Duodenal mucosa (tissue), 2 donors: ENCODE measurements around the gene TMIGD3.

Experiments used
- H3K27ac ChIP-seq: one replicate; pipeline ENCODE4 v1.7.0; 2013; ENCODE audit warnings: low read depth, low read length
- H3K27me3 ChIP-seq, 2 donors: one replicate each; pipeline ENCODE4 v1.7.0; 2013; ENCODE audit warnings: low read length in 2 of 2, control low read depth in 1 of 2; ENCODE audit not compliant: insufficient read depth in 2 of 2, control insufficient read depth in 1 of 2
- H3K36me3 ChIP-seq, 2 donors: one replicate each; pipeline ENCODE4 v1.7.0; 2013; ENCODE audit warnings: low read length in 2 of 2, control low read depth in 1 of 2; ENCODE audit not compliant: insufficient read depth in 2 of 2, control insufficient read depth in 1 of 2
- H3K4me1 ChIP-seq, 2 donors: one replicate each; pipeline ENCODE4 v1.7.0; 2013; ENCODE audit warnings: low read length in 2 of 2, control low read depth in 1 of 2; ENCODE audit not compliant: insufficient read depth in 2 of 2, control insufficient read depth in 1 of 2
- H3K4me3 ChIP-seq, 2 donors: one replicate each; pipeline ENCODE4 v1.7.0; 2013; ENCODE audit warnings: low read length in 2 of 2, low read depth in 1 of 2
- H3K9ac ChIP-seq, 2 donors: one replicate each; pipeline ENCODE4 v1.7.0; 2013; ENCODE audit warnings: low read length in 2 of 2, low read depth in 1 of 2
- H3K9me3 ChIP-seq, 2 donors: one replicate each; pipeline ENCODE4 v1.7.0; 2013; ENCODE audit warnings: low read length in 2 of 2, control low read depth in 1 of 2; ENCODE audit not compliant: control insufficient read depth in 1 of 2

Gene TMIGD3

GRCh38 chr1:111476761-111477309 is 26.6 kb downstream of the TMIGD3 start:
- Histone ChIP-seq H3K27me3 (no peaks in the 10 kb centered on the region), H3K27ac (no peak overlapping the region), H3K9ac (no peak overlapping the region)

GRCh38 chr1:111476214-111476613 is 27.2 kb downstream of the TMIGD3 start:
- Histone ChIP-seq H3K27ac (no peak overlapping the region), H3K9ac (no peak overlapping the region), H3K4me1 (peaks cover 6 to 8% of the 10 kb centered on the region in 2 donors)

More at GRCh38 chr1:111476761-111477309, 26.6 kb downstream of the TMIGD3 start:
- Histone ChIP-seq H3K36me3 (no peaks in the 10 kb centered on the region), H3K4me3 (no peak overlapping the region), H3K4me1 (peaks cover 6 to 8% of the 10 kb centered on the region in 2 donors), H3K9me3 (no peaks in the 10 kb centered on the region)

GRCh38 chr1:111475701-111476100 is 27.7 kb downstream of the TMIGD3 start:
- no peaks in the 10 kb centered on the region for H3K36me3 ChIP-seq
- no peak overlapping the region for H3K4me3 ChIP-seq
- no peak overlapping the region for H3K27ac ChIP-seq

More at GRCh38 chr1:111476214-111476613, 27.2 kb downstream of the TMIGD3 start:
- Histone ChIP-seq H3K4me3 (no peak overlapping the region), H3K9me3 (no peaks in the 10 kb centered on the region), H3K27me3 (no peaks in the 10 kb centered on the region), H3K36me3 (no peaks in the 10 kb centered on the region)

GRCh38 chr1:111474521-111474920 is 28.9 kb downstream of the TMIGD3 start:
- Histone ChIP-seq H3K9ac (peak overlapping the region; percentile 2 to 31), H3K4me3 (no peak overlapping the region), H3K36me3 (peaks cover 0 to 6% of the 10 kb centered on the region in 2 donors), H3K27ac (no peak overlapping the region), H3K9me3 (no peaks in the 10 kb centered on the region), H3K4me1 (peaks cover 6 to 12% of the 10 kb centered on the region in 2 donors), H3K27me3 (no peaks in the 10 kb centered on the region)

More at GRCh38 chr1:111475701-111476100, 27.7 kb downstream of the TMIGD3 start:
- H3K9ac ChIP-seq: no peak overlapping the region
- no peaks in the 10 kb centered on the region for H3K27me3 ChIP-seq
- H3K4me1 ChIP-seq: peaks cover 6 to 11% of the 10 kb centered on the region in 2 donors
- no peaks in the 10 kb centered on the region for H3K9me3 ChIP-seq

- Histone ChIP-seq H3K9me3 (no peaks in the 10 kb centered on the region), H3K27me3 (no peaks in the 10 kb centered on the region), H3K9ac (peak overlapping the region; percentile 2 to 31), H3K36me3 (peaks cover 0 to 9% of the 10 kb centered on the region in 2 donors), H3K4me1 (peaks cover 6 to 12% of the 10 kb centered on the region in 2 donors), H3K4me3 (no peak overlapping the region), H3K27ac (no peak overlapping the region)
Observed at GRCh38 chr1:111474106-111474505, 29.3 kb downstream of the TMIGD3 start.

- H3K9ac ChIP-seq: no peak overlapping the region
- H3K36me3 ChIP-seq: peaks cover 8 to 23% of the 10 kb centered on the region in 2 donors
- no peak overlapping the region for H3K4me3 ChIP-seq
- H3K4me1 ChIP-seq: peaks cover 0 to 7% of the 10 kb centered on the region in 2 donors
- no peak overlapping the region for H3K27ac ChIP-seq
- H3K9me3 ChIP-seq: no peaks in the 10 kb centered on the region
- no peaks in the 10 kb centered on the region for H3K27me3 ChIP-seq
Observed at GRCh38 chr1:111471538-111471937, 31.9 kb downstream of the TMIGD3 start.

- no peaks in the 10 kb centered on the region for H3K27me3 ChIP-seq
- no peak overlapping the region for H3K27ac ChIP-seq
- H3K9ac ChIP-seq: no peak overlapping the region
- no peak overlapping the region for H3K4me3 ChIP-seq
- peaks cover 0 to 4% of the 10 kb centered on the region in 2 donors for H3K4me1 ChIP-seq
- H3K9me3 ChIP-seq: no peaks in the 10 kb centered on the region
- H3K36me3 ChIP-seq: peaks cover 8 to 23% of the 10 kb centered on the region in 2 donors
Observed at GRCh38 chr1:111471012-111471411, 32.4 kb downstream of the TMIGD3 start.

- Histone ChIP-seq H3K27ac (no peak overlapping the region), H3K4me1 (peaks cover 0 to 4% of the 10 kb centered on the region in 2 donors)
Observed at GRCh38 chr1:111470596-111470995, 32.8 kb downstream of the TMIGD3 start.

GRCh38 chr1:111469539-111469938 is 33.9 kb downstream of the TMIGD3 start:
- no peaks in the 10 kb centered on the region for H3K9me3 ChIP-seq
- H3K36me3 ChIP-seq: peaks cover 8 to 23% of the 10 kb centered on the region in 2 donors
- no peak overlapping the region for H3K4me3 ChIP-seq
- H3K9ac ChIP-seq: no peak overlapping the region
- no peaks in the 10 kb centered on the region for H3K27me3 ChIP-seq
- peaks cover 0 to 4% of the 10 kb centered on the region in 2 donors for H3K4me1 ChIP-seq
- no peak overlapping the region for H3K27ac ChIP-seq

More at GRCh38 chr1:111470596-111470995, 32.8 kb downstream of the TMIGD3 start:
- H3K27me3 ChIP-seq: no peaks in the 10 kb centered on the region
- H3K4me3 ChIP-seq: no peak overlapping the region
- peaks cover 8 to 23% of the 10 kb centered on the region in 2 donors for H3K36me3 ChIP-seq
- H3K9me3 ChIP-seq: no peaks in the 10 kb centered on the region
- H3K9ac ChIP-seq: no peak overlapping the region

- Histone ChIP-seq H3K9me3 (no peaks in the 10 kb centered on the region), H3K9ac (no peak overlapping the region), H3K4me3 (no peak overlapping the region), H3K27me3 (no peaks in the 10 kb centered on the region), H3K4me1 (peaks cover 0 to 4% of the 10 kb centered on the region in 2 donors), H3K27ac (no peak overlapping the region), H3K36me3 (peaks cover 8 to 23% of the 10 kb centered on the region in 2 donors)
Observed at GRCh38 chr1:111468717-111469100, 34.7 kb downstream of the TMIGD3 start.
